ENCODE data around the gene KIF16B.
"Not testable (repeated sequence)": the region's sequence is repeated elsewhere in the genome, so short reads cannot be mapped to it uniquely, and the experiment has no call there.

KIF16B gene

DNA sequence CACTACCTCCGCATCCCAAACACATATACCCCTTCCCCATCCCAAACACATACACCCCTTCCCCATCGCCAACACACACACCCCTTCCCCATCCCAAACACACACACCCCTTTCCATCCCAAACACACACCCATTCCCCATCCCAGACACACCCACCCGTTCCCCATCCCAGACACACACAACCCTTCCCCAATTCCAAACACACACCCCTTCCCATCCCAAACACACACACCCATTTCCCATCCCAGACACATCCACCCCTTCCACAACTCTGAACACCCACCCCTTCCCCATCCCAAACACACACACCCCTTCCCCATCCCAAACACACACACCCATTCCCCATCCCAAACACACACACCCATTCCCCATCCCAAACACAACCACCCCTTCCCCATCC, 314.5 kb downstream of the KIF16B start:
- no peak for DNase-seq (ENCODE audit: low spot score)

DNA sequence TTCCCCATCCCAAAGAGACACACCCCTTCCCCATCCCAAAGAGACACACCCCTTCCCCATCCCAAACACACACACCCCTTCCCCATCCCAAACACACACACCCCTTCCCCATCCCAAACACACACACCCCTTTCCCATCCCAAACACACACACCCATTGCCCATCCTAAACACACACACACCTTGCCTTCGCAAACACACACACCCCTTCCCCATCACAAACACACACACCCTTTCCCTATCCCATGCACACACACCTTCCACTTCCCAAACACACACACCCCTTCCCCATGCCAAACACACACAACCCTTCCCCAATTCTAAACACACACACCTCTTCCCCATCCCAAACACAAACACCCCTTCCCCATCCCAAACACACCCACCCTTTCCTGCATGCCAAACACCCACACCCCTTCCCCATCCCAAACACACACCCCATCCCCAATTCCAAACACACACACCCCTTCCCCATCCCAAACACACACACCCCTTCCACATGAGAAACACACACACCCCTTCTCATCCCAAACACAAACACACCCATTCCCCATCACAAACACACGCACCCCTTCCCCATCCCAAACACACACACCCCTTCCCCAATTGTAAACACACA, 315.3 kb downstream of the KIF16B start:
- no peak for DNase-seq (ENCODE audit: low spot score)

DNA sequence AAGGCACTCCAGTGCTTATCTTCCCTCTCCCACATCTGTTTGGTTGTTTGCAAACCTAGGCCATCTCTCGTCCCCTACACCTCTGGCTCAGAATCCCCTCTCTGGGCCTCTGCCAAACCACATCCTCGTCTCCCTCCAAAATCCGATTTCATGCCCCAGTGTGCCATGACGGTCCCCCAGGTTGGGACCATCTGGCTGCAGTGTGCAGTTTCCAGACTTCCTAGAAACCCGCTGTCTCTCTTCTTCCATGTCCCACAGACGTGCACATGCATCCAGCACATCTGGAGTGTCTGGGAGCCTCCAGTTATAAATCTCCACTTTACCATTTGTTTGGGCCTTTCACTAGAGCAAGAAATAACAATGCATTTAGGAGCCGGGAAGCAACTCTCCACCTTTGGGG, 316.2 kb downstream of the KIF16B start:
- DNase-seq (ENCODE audit: low spot score) = no peak

DNA sequence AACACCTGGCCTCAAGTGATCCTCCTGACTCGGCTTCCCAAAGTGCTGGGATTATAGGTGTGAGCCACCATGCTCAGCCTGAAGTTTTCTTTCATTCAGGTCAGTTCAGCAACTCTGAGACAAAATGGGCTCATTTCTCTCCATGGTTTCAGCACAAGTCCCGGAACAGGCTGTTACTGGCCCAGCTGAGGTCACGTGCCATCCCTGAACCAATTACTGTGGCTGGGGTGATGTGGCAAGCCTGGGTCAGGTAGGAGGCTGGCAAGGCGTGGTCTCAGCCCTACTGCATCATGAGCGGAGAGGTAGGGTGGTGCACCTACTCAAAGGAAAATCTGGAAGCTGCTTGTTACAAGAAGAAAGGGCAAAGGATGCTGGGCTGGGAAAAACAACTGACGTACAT, 326.4 kb downstream of the KIF16B start:
- no peak for DNase-seq (ENCODE audit: low spot score)

DNA sequence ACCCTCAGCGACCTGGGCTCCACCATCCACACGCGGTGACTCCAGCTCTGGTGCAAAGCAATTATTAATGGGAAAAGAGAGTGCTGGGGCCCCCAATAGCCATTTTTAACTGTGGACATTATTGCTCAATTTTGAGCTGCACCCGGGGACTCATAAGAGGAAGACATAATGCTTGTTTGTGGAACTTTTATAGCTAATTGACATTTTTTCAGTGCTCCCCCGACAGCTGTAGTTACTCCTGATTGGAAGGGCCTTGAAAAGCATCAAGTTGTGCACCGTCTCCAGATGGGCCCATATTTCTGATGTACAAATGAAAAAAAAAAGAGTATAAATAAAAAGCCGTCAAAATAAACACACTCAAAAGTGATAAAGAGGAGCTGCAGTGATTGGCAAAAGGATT, 327.0 kb downstream of the KIF16B start:
- DNase-seq (ENCODE audit: low spot score) = no peak

DNA sequence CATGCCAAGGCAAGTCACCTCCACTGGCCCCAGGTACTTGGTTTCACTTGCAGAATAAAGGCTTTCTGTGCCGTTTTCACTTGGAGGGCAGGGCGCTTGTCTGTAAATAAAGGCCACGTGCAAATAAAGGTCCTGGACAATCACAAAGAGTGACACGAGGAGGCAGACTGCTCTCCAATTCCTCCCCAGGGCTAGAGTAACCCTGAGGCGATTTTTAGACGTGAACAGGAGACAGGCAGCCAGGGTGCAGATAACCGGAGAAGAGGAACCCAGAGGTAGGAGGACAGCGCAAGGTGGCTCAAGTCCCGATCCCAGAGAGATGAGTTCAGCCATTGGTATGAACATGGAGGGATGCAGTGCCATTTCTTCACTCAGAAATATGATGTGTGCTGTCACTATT, 327.4 kb downstream of the KIF16B start:
- no peak for DNase-seq (ENCODE audit: low spot score)

DNA sequence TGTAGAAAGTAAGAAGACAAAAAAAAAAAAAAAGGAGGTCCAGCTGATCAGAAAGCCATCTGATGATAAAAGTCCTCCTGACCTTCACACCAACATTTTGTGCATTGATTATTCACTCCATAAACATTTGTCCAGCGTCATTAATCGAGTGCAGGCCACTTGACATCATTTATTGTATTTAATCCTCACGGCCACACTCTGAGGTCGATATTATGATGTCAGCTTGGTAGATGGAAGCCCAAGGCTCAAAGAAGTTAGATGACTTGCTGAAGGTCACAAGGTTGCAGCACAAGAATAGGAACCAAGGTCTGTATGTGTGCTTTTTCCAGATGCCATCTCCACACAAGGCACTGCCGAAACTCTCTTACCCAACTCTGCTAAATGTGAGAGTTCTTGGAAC, 328.4 kb downstream of the KIF16B start:
- DNase-seq (ENCODE audit: low spot score) = no peak

DNA sequence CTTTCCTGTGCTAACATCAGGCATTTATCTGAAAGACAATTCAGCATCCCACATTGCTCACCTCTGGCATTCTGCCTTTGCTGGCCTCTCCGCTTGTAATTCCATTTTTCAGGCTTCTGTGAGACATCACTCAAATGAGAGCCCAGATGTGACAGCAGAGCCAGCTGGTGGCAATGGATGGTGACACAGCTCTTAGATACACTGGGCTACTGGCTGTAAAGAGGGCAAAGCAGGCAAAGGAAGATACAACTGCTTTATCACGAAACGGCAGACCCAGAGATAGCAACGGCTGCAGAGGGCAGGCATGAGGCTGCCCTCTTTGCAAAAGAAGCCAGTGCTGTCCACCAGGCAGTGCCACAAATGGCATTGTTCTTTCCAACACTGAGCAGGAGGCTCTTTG, 329.8 kb downstream of the KIF16B start:
- DNase-seq (ENCODE audit: low spot score) = no peak

DNA sequence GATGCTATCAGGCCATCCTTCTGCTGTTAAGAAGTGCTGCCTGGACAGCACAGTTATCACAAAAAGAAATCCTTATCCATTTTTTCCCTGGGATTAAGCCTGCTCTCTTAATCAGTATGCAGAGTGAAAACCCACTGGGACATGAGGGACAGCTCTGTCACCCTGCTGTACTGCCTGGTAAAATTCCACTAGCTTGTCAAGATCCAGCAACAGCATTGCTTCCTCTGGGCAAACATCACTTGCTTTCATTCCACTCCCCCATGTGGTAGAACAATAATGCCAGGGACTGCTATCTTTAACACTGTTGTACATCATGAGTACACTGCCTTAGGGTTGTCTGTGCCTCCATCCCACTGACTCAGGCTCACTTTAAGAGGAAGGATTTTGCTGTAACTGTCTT, 331.3 kb downstream of the KIF16B start:
- peak; percentile 23 for DNase-seq (ENCODE audit: low spot score)

DNA sequence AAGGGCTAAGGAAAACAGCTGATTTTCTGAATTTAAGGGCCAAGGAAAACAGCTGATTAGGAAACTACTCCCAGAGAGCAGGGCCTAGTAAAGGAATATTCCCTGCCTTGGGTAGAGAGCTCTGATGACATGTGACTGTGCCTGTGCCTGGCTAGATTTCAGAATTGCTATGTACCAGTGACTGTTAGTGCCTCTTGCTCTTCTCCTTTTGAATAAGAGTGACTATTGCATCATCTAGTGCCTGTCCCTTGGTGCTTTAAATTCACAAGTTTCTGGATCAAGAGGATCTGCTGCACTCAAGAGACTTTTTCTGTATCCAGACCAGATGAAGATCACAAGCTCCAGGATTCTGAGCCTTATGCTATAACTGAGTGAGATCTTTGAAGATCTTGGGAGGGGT, 332.9 kb downstream of the KIF16B start:
- no peak for DNase-seq (ENCODE audit: low spot score)

DNA sequence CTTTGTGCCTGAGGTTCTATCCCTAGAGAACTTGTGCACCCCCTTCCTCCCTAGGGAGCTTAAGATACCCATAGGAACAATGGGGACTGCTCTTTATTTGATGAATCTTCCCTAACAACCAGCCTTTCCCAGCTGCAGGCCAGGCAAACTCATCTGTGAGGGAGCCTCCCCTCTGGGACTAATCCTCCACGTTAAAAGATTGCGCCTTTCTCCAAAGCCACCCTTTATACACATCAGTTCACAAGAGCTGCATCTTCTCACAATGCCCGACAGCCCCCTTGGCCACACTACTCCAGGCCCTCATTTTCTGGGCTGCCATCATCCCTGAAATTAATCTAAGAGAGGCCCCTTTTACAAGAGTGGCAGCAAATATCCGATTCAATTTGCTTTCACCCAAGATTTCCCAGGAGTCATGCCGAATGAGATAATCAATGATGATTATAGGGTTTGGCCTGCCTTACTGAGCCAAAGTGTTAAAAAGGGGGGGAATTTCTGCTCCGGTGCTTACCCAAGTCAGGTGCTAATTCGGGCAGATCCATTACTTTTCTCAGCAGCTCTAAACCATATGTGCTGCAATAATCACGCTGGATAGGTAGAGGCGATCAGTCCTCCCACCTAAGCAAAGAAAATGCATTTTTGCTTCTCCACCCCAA, 336.5 kb downstream of the KIF16B start:
- no peak for DNase-seq (ENCODE audit: low spot score)

DNA sequence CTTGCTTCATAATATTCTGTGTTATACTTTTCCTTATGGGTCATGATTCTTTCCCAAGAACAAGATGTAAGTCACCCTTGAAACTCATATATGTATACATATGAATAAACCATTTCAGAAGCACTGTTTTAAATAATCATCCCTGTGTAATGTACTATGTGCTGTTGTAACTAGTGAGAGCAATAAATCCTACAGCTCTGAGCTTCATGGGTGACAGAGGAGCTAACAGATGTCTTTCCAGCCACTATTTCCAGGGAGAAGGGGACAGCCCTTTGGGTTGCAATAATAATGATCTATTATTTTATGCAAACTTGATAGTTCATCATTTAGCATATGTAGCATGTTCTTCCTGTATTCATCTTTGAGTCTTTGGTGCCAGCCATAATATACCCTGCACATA, 342.8 kb downstream of the KIF16B start:
- DNase-seq (ENCODE audit: low spot score) = no peak

DNA sequence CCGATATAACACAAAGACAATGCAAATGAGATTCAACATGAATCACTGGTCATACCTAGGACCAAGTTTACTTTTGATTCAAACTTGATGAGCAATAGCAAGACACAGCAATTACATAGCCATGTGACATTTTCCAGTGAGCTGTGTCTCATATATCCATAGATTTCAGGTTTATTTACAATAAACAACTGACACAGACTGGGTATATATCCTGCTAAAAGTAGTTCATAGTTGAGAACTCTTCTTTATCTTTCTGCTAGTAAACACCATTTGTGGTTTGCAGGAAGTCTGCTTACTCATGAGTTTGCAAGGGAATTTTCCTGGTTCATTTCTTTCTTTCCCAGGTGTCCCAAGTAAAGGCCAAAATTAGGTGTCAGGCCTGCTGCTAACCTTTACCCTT, 343.4 kb downstream of the KIF16B start:
- no peak for DNase-seq (ENCODE audit: low spot score)

DNA sequence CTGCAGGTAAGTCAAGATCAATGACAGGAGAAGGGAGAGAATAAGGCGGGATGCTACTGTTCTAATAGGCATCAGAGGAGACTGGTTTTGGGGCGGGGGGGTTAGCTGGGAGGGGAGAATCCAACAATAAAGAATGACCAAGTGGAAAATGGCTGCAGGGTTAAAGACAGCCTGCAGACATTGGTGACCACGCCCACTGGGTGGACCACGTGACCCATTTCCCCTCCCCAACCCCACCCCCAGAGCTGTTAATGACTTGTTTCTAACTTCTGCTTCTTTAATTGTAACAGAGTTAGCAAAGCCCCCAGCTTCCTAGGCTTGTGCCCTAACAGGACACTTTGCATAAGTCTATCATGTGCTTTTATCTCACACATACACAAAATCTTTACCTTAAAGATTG, 344.5 kb downstream of the KIF16B start:
- DNase-seq (ENCODE audit: low spot score) = no peak

DNA sequence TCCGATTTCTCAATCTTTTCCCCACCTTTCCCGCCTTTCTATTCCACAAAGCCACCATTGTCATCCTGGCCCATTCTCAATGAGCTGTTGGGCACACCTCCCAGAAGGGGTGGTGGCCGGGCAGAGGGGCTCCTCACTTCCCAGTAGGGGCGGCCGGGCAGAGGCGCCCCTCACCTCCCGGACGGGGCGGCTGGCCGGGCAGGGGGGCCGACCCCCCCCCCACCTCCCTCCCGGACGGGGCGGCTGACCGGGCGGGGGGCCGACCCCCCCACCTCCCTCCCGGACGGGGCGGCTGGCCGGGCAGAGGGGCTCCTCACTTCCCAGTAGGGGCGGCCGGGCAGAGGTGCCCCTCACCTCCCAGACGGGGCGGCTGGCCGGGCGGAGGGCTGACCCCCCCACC, 346.3 kb downstream of the KIF16B start:
- not testable (repeated sequence) for DNase-seq (ENCODE audit: low spot score)

DNA sequence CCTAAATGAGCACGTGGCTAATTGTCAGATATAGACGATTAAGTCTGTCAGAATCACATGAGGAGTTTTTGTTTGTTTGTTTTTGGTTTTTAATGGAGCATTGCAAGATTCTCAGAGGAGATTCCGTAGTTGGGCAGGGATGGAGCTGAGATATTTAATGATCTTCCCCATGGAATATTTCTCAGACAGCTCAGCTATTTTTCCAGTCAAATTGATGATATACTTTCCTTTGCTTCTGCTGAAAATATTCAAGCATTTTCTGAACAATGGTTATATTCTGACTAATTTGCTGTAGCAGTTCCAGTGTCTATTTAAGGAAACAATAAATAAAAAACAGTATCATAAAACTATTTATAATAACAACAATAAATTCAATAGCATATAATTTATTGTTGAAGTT, 348.4 kb downstream of the KIF16B start:
- no peak for DNase-seq (ENCODE audit: low spot score)

DNA sequence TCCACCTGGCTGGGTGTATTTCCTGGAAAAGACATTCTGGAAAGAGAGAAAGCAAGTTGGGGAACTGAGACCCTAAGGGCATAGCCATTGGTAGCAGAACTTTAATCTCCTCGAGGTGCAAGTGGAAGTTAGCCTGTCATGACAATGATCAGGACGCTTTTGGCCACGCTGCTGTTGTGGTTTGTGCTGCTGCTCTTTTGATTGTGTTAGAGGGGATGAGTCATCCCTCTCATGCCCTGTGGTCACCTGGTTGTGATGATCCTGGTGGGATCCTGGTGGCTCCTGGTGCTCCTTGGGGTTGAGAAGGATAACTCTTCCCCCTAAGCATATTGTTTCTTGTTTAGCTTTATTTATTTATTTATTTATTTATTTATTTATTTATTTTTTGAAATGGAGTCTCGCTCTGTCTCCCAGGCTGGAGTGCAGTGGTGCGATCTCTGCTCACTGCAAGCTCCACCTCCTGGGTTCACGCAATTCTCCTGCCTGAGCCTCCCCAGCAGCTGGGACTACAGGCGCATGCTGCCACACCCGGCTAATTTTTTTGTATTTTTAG, 350.3 kb downstream of the KIF16B start:
- DNase-seq (ENCODE audit: low spot score) = no peak
